ENCODE results near the gene PDZRN3.

The PDZRN3 gene

GRCh38 chr3:73448041-73448440, 176.7 kb downstream of the PDZRN3 start:
- DNase-seq, result no peak

DNA sequence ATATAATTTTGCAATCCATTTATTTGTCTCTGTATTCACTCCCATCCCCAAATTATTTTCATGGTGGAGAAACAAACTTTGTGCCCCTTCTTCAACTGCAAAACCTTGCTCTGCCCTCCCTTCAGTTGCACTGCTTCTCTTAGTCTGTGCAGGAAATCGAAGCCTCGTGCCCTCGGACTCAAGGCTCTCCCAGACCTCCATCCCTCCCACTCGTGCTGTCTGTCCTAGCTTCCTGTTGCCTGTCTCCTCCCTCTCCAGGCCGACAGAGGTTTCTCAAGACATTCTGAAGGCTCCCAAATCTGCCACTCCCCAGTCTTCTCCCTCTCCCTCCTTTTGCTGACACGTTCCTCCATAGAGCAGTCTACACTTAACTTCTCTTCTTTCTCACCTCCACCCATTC, 177.6 kb downstream of the PDZRN3 start:
- no peak for DNase-seq

DNA sequence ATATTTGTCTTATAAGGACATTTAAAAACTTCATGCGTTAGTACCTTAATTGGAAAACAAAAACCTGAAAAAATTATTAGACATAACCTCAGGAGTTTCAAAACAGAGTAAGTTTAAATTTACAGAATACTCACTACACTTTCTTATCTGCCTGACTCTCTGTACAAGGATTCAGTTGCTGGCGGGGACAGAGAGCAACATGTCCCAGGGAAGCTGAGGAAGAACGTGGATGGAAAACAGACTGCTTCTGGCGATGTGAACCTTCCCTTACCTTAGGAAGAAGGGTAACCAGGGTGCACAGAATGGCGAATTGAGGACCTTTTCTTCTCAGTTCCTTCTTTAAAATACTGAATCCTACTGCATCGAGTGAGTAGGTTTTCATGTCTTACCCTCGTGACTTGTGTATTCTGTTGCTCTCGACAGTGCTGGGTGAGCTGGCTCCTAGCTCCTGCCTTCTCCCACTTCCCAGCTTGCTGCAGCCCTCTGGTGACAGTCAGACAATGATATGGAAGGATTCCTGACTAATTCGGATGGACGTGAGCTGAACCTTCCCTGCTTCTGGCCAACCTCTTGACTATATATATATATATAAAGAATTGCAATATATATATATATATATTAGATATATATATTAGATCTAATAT, 178.2 kb downstream of the PDZRN3 start:
- DNase-seq, result no peak

- no peak for DNase-seq
Observed at GRCh38 chr3:73442886-73443285, 181.9 kb downstream of the PDZRN3 start.

GRCh38 chr3:73442152-73442551, 182.6 kb downstream of the PDZRN3 start:
- no peak for DNase-seq

DNA sequence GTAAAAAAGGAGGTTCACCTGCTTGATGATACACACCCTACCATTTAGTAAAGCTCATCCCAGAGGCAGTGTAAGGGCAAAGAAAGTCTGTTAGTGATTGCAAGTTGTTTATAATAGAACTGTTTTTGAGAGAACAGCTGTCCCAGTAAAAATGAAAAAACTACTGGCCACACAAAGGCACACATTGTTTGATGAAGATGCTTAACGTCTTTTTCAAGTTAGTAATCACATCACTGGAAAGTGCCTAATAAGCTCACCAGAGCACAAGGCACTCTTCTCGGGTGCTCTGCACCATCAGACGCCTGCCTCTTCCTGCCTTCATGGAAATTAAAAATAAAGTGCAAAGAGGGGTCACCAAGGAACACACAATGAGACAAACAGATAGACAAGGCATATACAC, 186.9 kb downstream of the PDZRN3 start:
- no peak for DNase-seq

DNA sequence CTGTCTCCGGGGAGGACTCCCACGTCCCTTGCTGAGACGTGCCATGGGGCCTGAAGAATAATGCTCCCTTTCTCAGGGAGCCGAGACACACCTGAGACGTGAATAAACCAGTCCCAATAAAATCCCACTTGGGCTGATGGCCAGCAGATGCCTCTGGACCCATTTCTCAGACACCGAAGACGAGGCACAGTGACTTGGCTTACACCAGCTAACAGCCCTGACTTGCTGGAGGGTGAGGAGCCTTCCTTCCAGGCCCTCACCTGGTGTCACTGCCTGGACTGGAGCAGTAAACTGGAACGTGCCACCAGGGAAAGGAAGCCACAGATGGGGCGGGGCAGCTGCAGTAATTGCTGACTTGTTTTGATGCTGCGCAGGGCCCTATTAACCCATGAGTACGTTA, 189.7 kb downstream of the PDZRN3 start:
- no peak for DNase-seq

- DNase-seq, result no peak
Observed at GRCh38 chr3:73433687-73434086, 191.1 kb downstream of the PDZRN3 start.

GRCh38 chr3:73433079-73433478, 191.7 kb downstream of the PDZRN3 start:
- no peak for DNase-seq

DNA sequence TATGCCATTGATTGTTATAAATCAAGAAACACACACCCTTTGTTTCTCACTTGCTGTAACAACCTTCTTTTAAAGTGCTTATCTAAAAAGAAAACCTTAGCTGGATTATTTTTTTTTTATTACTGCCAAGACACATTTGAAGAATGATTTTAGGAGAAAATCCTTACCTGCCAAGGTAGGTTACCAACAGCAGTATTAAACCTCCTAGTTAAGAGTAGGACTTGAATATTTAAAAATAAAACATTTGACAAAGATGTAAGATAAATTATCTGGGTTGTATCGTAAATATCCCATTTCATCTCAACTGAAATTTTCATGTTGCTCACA, 192.1 kb downstream of the PDZRN3 start:
- no peak for DNase-seq

DNA sequence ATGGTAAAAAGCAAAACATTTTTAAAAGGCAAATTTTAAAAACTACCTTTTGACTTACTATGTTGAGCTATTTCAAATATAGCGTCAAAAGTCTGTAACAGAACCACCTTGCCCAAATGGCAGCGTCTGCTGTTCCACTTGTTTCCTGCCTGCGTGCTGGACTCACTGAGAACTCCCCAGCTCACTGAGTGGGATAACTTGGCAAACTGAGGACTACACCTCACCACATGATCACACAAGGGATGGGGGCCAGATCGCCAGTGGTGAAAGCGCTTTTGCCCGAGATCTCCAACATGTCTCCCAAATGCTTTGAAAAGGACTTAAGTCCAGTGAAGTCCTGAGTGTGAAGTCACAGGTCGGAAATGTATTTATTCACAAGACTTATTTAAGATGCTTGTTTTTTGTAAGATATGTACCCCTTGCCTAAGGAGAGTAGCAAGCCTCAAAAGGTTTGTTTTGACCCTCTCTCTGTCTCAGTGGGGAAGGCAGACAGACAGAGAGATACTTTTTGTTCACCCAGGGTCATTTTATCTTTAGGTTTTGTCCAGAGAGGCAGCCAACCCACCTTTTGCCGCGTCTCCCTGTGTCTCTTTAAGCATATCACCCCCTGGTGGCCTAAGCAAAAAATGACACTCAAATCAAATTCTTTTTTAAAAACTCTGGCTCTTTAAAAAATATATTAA, 192.6 kb downstream of the PDZRN3 start:
- peak; percentile 31 for DNase-seq

DNA sequence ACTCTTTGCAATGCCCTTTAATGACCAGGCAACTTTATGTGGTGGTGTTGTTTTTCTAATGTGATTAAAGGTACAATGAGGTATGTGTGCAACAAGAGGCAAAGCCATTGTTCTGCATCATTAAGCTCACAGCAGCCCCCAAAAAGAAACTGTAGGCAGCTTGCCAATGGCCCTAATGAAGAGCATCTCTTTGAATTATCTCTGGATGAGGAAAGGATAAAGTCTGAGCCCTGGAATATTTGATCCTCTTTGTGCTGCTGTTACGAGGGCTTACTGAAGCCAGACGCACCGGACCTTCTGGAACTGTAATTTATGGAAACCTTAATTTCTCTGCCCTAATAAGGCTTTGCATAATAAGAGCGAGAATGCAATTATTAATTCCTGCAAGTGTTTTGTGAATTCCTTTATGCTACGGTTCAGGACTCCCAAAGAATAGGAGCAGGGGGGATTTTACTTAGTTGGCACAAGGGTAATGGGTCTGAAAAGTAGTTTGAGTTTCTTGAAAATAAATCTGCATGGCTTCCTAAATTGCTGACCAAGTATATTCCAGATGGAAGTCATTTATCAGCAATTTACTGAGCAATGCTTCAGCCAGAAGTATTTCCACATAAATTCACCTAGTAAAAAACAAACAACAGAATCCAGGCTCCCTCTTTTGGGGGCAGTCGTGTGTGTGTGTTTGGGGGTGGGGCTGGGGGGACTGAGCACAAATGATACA, 193.4 kb downstream of the PDZRN3 start:
- DNase-seq, result no peak

DNA sequence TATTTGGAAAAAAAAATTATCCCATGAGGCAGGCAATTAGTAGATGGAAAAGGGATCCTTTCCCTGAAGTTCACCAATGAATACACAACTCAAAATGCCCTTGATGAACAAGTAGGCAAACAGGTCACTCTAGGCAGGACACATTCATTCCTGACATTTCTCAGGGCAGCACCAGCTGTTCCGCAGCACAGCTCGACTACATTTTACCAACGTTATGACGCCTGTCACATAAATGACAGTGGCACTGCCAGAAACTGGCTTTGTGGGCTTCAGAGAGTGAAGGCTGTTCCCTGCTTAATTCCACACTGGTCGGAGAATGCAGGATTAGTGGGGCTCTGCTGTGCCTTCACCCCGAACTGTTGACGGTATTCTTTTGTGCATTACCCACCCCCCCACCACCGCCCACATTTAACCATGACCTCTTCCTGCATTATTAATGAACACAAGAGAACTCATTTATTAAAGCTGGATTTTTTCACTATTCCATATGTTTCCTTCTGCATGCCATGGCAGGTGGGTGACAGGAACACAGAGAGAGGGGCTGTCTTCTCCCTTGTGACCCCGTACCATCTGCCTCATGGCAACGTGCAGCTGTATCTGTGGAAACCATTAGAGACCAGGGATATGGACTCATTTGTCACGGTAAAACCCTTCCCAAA, 197.6 kb downstream of the PDZRN3 start:
- no peak for DNase-seq

DNA sequence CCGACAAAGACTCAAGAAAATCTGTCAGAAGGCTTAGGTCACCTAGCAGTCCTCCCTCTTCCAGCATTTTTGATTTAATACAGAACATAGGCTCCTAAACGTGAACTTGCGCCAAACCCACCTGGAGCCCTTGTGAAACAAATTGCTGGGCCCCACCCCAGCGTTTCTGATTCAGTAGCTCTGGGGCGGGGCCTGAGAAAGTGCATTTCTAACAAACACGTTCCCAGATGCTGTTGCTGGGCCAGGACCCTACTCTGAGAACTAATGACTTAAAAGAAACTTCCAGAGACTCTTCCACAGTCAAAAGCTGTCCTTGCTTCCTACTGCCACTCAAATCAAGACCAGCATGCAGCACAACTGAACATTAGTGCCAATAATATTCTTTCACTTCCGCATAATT, 198.1 kb downstream of the PDZRN3 start:
- DNase-seq, result no peak

DNA sequence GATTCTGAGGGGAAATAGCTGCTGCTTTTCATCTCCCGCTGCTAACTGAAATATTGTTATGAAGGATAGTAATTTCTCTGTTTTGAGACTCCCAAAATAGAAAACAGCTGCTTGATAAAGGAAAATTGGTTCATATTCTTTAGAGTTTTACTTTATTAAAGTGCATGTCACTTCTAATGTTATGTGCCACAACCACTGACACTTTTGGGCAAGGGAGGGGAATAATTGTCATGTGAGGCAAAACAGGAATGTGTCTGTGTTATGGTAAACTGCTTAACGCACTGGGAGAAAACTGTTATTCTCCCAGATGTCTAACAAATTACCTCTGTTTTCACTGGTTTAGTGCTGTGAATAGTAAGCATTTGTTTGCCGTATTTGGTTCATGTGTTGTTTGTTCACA, 201.6 kb downstream of the PDZRN3 start:
- DNase-seq, result no peak

DNA sequence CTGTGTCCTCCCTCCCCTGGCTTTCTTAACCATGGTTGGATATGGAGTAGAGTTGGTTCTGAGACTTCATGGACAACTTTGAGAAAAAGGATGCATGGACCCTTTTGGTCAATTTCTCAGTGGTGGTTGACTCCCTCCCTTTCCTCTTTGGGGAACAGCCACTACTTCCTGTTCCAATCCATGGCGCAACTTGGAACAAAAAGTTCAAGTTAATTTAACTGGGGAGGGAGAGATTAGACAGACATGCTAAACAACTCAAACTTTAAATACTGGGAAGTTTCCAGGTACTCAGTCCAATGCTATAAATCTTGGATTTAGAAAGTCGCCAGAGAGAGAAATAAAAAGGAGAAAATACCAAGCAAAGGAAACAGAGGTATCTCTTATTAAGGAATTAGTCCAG, 202.2 kb downstream of the PDZRN3 start:
- DNase-seq, result no peak

DNA sequence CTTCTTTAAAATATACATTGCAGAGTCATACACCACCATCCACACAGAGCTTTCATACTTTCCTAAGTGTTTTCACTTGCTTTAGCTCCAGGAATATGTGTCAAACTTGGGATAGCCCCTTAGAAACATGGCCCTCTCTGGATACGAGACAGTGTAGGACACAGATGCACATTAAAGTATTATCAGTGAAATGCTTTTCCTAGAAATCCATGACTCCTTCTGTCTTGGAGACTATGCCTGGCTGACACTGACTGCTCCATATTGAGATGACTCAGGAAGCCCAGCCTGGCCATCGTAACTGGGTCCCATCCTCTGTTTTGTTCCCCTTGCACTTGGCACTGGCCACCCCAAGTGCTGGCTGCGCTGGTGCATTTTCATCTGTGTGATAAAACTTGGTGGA, 204.8 kb downstream of the PDZRN3 start:
- no peak for DNase-seq

GRCh38 chr3:73419179-73419803, 205.4 kb downstream of the PDZRN3 start:
- no peak for DNase-seq

GRCh38 chr3:73418681-73419080, 206.1 kb downstream of the PDZRN3 start:
- DNase-seq, result no peak

- no peak for DNase-seq
Observed at GRCh38 chr3:73415118-73415517, 209.6 kb downstream of the PDZRN3 start.

DNA sequence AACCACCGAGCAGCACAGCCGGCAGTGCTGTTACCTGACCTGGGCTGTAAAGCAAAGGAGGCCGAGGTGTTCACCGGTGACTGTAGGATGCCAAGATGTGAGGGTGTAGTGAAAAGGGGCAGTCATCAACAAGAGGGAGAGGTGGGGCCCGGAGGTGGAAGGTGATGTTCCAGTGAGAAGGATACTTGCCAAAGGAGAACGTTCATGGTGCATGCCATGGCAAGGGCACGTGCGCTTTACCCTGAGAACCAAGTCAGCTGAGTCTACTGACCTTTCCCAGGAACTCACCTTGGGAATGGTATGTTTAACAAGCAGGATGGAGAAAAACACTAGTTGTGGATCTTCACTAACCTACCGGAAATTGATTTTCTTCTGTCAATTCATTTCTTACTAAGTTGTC, 211.1 kb downstream of the PDZRN3 start:
- no peak for DNase-seq

DNA sequence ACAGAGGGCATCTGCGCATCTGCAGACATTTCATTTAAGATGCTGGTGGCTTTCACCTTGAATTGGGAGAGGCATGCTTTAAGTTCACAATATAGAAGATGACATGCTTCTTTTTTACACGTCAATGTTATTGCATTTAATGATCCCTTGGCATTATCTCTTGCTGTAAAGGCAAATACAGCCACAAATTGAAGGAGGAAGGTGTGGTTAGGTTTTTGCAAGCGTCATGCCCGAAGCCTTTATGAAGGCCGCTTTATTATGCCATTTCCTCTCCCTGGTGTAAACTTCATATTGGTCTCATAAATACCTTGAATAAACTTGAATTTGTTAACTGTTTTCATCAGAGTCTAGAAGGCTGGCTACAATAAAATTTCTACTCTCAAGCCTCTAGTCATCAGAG, 212.7 kb downstream of the PDZRN3 start:
- no peak for DNase-seq

DNA sequence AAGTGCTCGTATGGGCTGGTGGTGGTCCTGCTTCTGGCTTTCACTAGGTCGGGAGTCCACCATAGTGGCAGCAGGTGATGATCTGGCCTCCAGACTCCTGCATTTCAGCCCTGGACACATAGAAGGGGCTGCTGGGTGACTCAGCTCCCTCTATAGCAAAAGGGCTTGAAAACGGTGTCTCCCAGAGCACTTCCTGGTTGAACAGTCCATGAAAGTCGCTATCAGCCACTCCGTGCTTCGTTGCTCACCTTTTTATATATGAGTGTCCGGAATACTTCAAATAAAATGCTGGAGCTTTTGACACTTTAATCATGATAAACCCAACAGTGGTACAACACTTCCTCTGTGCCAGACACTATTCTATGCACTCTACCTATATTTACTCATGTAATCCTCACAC, 213.2 kb downstream of the PDZRN3 start:
- no peak for DNase-seq
